Measurements from ENCODE around the gene KCNC3. TPM values are rescaled to one million over a fixed set of nuclear protein-coding genes. Genes with fewer than 3 reads are reported as not detected.

The KCNC3 gene
- total RNA-seq, 1 experiment from 2014 or later = 17.3 TPM

- Histone ChIP-seq H3K4me1 (ENCODE audit: insufficient read depth, low read length) (no peaks in the 10 kb centered on the region), H3K4ac (ENCODE audit: low read depth, low read length) (no peak overlapping the region), H3K23me2 (ENCODE audit: insufficient read length, low read depth, low read length, poor library complexity, severe bottlenecking) (no peaks in the 10 kb centered on the region), H2AK5ac (ENCODE audit: insufficient read length, low read length) (no peak overlapping the region), H3K79me2 (ENCODE audit: insufficient read depth, low read length) (no peaks in the 10 kb centered on the region), H3K23ac (ENCODE audit: insufficient read length, low read depth, low read length) (no peak overlapping the region), H3T11ph (ENCODE audit: low read length) (no peak overlapping the region), H3K79me1 (ENCODE audit: insufficient read depth, low read depth, low read length, poor library complexity, severe bottlenecking) (no peaks in the 10 kb centered on the region), H2BK5ac (ENCODE audit: insufficient read length, low read length) (no peak overlapping the region), H2BK120ac (ENCODE audit: low read depth, low read length, poor library complexity, severe bottlenecking) (no peak overlapping the region), H3K9me3 (ENCODE audit: control insufficient read depth, low read depth, low read length) (no peaks in the 10 kb centered on the region), H2AFZ (ENCODE audit: low read length) (no peak overlapping the region), H3K4me2 (ENCODE audit: insufficient read depth, insufficient read length, low read length) (no peak overlapping the region), H4K5ac (ENCODE audit: insufficient read length, low read depth, low read length) (no peak overlapping the region), H3K27ac (ENCODE audit: insufficient read length, low read depth, low read length) (no peak overlapping the region), H2BK20ac (ENCODE audit: low read depth, low read length, poor library complexity, severe bottlenecking) (no peak overlapping the region), H2BK12ac (ENCODE audit: insufficient read length, low read depth, low read length) (no peak overlapping the region), H3K56ac (ENCODE audit: insufficient read length, low read depth, low read length) (no peak overlapping the region), H4K8ac (replicated peaks; ENCODE audit: insufficient read length, low read depth, low read length) (no peak overlapping the region), H2BK15ac (ENCODE audit: low read depth, low read length) (no peak overlapping the region), H4K91ac (ENCODE audit: insufficient read length, low read depth, low read length) (no peak overlapping the region), H4K20me1 (ENCODE audit: control insufficient read depth, insufficient read depth, insufficient read length) (no peaks in the 10 kb centered on the region), H3K14ac (ENCODE audit: insufficient read depth, low read length) (no peak overlapping the region), H3K18ac (ENCODE audit: insufficient read length, low read depth, low read length) (no peak overlapping the region), H3K9ac (ENCODE audit: extremely low read depth, insufficient read length, low read length) (no peak overlapping the region), H3K27me3 (ENCODE audit: insufficient read depth, low read length) (no peaks in the 10 kb centered on the region)
- TF ChIP-seq CTCF (conservative IDR thresholded peaks at IDR 0.05) = no peak
- Mint-ChIP-seq H3K36me3 (ENCODE audit: insufficient read depth in 1 of 3, low read depth in 3 of 3) (peaks cover 12 to 34% (median 33%) of the 10 kb centered on the region in 3 experiments; a peak in 6 of 7 replicates), H3K4me1 (no peaks in the 10 kb centered on the region), H3K27ac (no peak overlapping the region), H3K9me3 (no peaks in the 10 kb centered on the region), H3K4me3 (no peak overlapping the region), H3K27me3 (ENCODE audit: low read depth) (no peaks in the 10 kb centered on the region)
- no peak for DNase-seq
- WGBS (ENCODE audit: extremely low coverage, insufficient read length, low lambda C conversion rate) = no CpG with 5 or more reads among the region's 7 CpGs
These were observed 55.4 kb downstream of the KCNC3 start for GRCh38 chr19:50273821-50274220.
